ENCODE data around the gene USP19.

Gene USP19

GRCh38 chr3:49104052-49104426 lies 16.6 kb downstream of the USP19 start:
- no peak for DNase-seq

- no peak for DNase-seq
Observed at GRCh38 chr3:49100046-49100615, 20.5 kb downstream of the USP19 start.

- DNase-seq = no peak
Observed at GRCh38 chr3:49098910-49099630, 21.6 kb downstream of the USP19 start.

GRCh38 chr3:49098429-49098828 lies 22.2 kb downstream of the USP19 start:
- DNase-seq = no peak

GRCh38 chr3:49093853-49094767 lies 26.5 kb downstream of the USP19 start, which contains the start of gene QRICH1:
TSS of gene QRICH1 (minus strand) at chr3:49094071. CDS start at chr3:49077017, 17,054 bp downstream.
- DNase-seq = peak; percentile 97 to 98

GRCh38 chr3:49092938-49093852 lies 27.4 kb downstream of the USP19 start:
- peak; percentile 83 to 85 for DNase-seq

- no peak for DNase-seq
Observed at GRCh38 chr3:49081429-49081828, 39.2 kb downstream of the USP19 start.

GRCh38 chr3:49079270-49079669 lies 41.4 kb downstream of the USP19 start:
- no peak for DNase-seq

- no peak for DNase-seq
Observed at GRCh38 chr3:49076646-49077045, 44.0 kb downstream of the USP19 start.

- DNase-seq = no peak
Observed at GRCh38 chr3:49076116-49076515, 44.5 kb downstream of the USP19 start.

Data from CD4-positive, alpha-beta T cell treated with Interleukin-4 for 1 hour (primary cell).